NCI-H510A treated with DMSO at 0.1 percent for 48 hours (cell line): ENCODE measurements around the gene DDIT4.
"Not testable (repeated sequence)": the region's sequence is repeated elsewhere in the genome, so short reads cannot be mapped to it uniquely, and the experiment has no call there.

ENCODE experiments used
- DNase-seq: peaks from one replicate; lab custom pipeline; 2025; lab: John Stamatoyannopoulos, UW

The DDIT4 gene

GRCh38 chr10:72267819-72268399, 5.8 kb upstream of the DDIT4 start:
- no peak for DNase-seq

DNA sequence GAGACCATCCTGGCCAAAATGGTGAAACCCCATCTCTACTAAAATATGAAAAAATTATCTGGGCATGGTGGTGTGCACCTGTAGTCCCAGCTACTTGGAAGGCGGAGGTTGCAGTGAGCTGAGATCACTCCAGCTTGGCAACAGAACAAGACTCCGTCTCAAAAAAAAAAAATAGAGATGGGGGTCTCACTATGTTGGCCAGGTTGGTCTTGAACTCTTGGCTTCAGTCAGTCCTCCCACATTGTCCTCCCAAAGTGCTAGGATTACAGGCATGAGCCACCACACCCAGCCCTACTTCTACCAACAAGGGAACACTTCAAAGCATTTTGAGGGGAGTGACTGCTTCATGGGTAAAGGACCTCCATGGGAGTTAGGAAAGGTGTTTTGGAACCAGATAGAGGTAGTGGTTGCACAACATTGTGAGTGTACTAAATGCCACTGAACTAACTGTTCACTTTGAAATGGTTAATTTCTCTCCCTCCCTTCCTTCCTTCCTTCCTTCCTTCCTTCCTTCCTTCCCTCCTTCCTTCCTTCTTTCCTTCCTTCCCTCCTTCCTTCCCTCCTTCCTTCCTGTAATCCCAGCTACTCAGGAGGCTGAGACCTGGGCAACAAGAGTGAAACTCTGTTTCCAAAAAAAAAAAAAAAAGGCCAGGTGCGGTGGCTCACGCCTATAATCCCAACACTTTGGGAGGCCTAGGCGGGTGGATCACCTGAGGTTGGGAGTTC, 5.1 kb upstream of the DDIT4 start:
- DNase-seq = not testable (repeated sequence)

DNA sequence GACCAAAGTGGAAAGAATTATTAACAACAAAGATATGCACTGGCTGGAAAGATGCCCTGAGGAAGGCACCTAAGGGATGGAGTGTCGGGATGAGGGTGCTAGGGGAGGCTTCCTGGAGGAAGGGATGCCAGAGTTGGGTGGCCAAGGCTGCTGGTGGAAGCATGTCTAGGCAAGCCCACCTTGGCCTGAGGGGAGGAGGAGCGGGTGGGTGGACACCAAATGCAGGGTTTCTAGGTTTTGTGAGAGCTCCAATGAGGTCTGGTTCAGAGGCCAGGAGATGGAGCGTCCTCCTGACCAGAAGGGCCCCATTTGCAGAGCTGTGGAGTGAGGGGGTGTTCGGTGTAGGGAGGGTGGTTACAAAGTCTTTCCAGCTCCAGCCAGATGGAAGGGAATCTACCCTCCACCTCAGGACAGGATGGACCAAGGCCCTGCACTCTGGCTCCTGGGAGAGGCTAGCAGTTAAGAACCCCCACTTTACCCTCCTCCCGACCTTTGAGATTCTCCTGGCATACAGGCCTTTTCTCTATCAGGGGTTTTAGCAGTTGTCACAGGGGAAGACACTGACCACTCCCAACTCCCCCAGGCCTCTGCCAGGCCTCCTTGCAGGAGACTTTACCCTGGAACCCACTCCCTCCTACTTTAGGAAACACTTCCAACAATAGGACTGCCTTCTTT, 3.0 kb upstream of the DDIT4 start:
- no peak for DNase-seq

GRCh38 chr10:72272689-72273409, 875 bp upstream of the DDIT4 start:
- peak; percentile 70 for DNase-seq

DNA sequence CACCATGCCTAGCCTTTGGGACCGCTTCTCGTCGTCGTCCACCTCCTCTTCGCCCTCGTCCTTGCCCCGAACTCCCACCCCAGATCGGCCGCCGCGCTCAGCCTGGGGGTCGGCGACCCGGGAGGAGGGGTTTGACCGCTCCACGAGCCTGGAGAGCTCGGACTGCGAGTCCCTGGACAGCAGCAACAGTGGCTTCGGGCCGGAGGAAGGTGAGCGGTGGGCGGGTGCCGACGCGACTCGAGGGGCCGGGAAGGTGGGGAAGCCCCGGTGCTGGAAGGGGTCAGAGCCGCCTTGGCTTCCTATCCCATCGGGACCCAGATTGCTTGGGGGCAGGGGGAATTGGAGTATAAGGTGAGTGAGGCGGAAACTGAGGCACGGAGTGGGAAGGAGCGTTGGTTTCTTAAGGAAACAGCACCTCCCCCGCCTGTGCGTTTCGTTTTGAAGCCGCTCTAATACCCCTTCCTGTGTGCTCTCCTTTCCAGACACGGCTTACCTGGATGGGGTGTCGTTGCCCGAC, 547 bp downstream of the DDIT4 start:
- DNase-seq = no peak

DNA sequence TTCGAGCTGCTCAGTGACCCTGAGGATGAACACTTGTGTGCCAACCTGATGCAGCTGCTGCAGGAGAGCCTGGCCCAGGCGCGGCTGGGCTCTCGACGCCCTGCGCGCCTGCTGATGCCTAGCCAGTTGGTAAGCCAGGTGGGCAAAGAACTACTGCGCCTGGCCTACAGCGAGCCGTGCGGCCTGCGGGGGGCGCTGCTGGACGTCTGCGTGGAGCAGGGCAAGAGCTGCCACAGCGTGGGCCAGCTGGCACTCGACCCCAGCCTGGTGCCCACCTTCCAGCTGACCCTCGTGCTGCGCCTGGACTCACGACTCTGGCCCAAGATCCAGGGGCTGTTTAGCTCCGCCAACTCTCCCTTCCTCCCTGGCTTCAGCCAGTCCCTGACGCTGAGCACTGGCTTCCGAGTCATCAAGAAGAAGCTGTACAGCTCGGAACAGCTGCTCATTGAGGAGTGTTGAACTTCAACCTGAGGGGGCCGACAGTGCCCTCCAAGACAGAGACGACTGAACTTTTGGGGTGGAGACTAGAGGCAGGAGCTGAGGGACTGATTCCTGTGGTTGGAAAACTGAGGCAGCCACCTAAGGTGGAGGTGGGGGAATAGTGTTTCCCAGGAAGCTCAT, 1.1 kb downstream of the DDIT4 start:
- DNase-seq = no peak

- DNase-seq = peak; percentile 69
These were observed 1.8 kb downstream of the DDIT4 start for GRCh38 chr10:72275351-72276012.

- DNase-seq = peak; percentile 69
These were observed 2.3 kb downstream of the DDIT4 start for GRCh38 chr10:72276013-72276387.

- DNase-seq = peak; percentile 59
These were observed 3.0 kb downstream of the DDIT4 start for GRCh38 chr10:72276421-72277339.

GRCh38 chr10:72277340-72277995, 3.7 kb downstream of the DDIT4 start:
- DNase-seq = no peak

DNA sequence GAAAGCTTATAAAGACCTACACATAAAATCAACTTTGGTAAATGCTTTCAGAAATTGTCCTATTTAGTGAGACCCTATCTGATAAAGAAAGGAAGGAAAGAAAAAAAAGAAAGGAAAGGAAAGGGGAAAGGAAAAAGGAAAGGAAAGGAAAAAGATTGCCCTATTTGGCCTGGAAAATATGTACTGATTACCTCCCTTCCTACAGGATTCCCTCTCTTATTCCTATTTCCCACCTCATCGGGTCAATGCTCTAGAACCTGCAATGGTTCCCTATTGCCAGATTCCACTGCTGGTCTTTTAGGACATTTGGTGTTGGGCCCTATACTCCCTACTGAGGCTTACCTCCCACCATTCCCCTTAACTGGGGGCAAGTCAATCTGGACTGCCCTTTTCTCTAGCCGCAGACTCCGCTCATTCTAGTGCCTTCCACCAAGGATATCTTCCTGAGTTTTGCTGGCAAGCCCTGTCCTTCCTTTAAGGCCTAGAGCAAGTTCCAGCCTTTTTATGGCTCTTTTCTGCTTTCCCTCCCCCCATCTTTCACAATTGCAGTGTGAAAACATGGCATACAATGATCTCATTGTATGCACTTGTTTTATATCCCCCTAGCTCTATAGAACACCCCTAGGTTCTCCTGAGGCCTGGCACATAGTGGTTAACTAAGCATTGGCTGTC, 4.4 kb downstream of the DDIT4 start:
- DNase-seq = no peak

GRCh38 chr10:72278668-72279393, 5.1 kb downstream of the DDIT4 start:
- DNase-seq = no peak

DNA sequence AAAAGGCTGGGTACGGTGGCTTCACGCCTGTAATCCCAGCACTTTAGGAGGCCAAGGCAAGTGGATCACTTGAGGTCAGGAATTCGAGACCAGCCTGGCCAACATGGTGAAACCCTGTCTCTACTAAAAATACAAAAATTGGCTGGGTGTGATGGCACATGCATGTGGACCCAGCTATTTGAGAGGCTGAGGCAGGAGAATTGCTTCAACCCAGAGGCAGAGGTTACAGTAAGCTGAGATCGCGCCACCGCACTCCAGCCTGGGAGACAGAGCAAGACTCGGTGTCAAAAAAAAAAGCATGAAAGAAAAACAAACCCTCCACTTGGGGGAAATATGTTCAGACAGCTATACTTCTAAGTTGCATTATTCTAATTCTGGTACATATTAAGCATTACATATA, 5.9 kb downstream of the DDIT4 start:
- DNase-seq = not testable (repeated sequence)

- no peak for DNase-seq
These were observed 9.4 kb downstream of the DDIT4 start for GRCh38 chr10:72283131-72283530.

DNA sequence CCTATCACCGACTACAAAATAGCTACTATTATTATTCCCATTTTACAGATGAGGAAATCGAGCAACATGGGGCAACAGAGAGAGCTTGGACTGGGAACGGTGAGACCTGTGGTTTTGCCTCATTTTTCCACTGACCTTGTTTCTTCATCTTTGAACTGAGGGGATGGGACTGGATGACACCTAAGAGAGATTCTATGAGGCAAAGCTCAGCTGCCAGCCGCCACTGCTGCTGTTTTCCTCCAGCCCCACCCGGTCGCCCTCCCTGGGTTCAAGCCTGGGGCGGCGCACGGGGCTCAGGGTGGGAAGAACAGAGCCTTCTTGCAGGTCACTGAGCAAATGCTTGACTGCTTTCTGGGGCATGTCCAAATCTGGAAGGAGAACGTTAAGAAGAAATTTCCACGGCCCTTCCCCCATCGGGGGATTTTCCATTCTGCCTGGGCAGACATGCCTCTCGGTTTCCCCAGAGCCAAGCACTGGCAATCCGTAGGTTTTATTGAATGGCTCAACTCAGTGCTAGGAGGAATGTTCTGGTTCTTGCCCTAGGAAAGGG, 12.3 kb downstream of the DDIT4 start:
- no peak for DNase-seq

GRCh38 chr10:72291019-72291532, 17.4 kb downstream of the DDIT4 start:
- DNase-seq = no peak

DNA sequence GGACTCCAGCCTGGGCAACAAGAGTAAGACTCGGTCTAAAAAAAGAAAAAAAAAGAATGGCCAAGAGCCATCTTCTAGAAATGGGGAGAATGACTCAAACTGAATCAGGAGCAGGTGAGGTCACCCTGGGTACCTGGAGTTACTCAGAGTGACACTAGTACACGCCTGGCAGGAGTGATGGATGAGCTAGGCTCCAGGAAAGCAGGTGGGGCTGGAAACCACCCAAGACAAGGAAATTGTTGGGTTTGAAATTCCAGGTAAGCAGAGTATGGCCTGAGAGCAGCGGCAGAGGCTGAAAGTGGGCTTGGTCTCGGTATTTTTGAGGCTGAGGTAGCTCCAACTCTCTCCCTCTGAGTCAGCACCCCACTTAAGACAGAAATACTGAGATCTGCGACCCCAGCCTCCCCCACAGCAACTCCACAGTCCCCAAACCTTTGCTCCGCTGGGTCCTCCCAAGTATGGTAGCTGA, 18.5 kb downstream of the DDIT4 start:
- no peak for DNase-seq
